Ishikawa (cell line): ENCODE data around the gene PUS3.

Source experiments
- CREB1 ChIP-seq: IDR thresholded peaks from 2 replicates; pipeline ENCODE4 v1.6.1; 2012; ENCODE audit warnings: low read depth
- EGR1 ChIP-seq: IDR thresholded peaks from 2 replicates; pipeline ENCODE4 v1.6.1; 2012
- EP300 ChIP-seq: IDR thresholded peaks from 2 replicates; pipeline ENCODE4 v1.6.1; 2012; ENCODE audit warnings: borderline replicate concordance
- FOXM1 ChIP-seq: IDR thresholded peaks from 2 replicates; pipeline ENCODE4 v1.6.1; 2012; ENCODE audit warnings: low read depth, borderline replicate concordance
- REST ChIP-seq: IDR thresholded peaks from 2 replicates; pipeline ENCODE4 v1.6.1; 2012; ENCODE audit warnings: low read depth, mild to moderate bottlenecking
- TAF1 ChIP-seq: IDR thresholded peaks from 2 replicates; pipeline ENCODE4 v1.6.1; 2012; ENCODE audit warnings: low read depth, mild to moderate bottlenecking
- TEAD4 ChIP-seq: IDR thresholded peaks from 2 replicates; pipeline ENCODE4 v1.6.1; 2012
- YY1 ChIP-seq: IDR thresholded peaks from 2 replicates; pipeline ENCODE4 v1.6.1; 2012; ENCODE audit warnings: low read depth

- TF ChIP-seq EP300 (no peak), REST (no peak), TAF1 (no peak), TEAD4 (no peak), FOXM1 (no peak), EGR1 (no peak), CREB1 (no peak), YY1 (no peak)
Measured at GRCh38 chr11:125901872-125902271, 1.1 kb downstream of the PUS3 start.
